ENCODE measurements around the gene NFYC.

NFYC gene

DNA sequence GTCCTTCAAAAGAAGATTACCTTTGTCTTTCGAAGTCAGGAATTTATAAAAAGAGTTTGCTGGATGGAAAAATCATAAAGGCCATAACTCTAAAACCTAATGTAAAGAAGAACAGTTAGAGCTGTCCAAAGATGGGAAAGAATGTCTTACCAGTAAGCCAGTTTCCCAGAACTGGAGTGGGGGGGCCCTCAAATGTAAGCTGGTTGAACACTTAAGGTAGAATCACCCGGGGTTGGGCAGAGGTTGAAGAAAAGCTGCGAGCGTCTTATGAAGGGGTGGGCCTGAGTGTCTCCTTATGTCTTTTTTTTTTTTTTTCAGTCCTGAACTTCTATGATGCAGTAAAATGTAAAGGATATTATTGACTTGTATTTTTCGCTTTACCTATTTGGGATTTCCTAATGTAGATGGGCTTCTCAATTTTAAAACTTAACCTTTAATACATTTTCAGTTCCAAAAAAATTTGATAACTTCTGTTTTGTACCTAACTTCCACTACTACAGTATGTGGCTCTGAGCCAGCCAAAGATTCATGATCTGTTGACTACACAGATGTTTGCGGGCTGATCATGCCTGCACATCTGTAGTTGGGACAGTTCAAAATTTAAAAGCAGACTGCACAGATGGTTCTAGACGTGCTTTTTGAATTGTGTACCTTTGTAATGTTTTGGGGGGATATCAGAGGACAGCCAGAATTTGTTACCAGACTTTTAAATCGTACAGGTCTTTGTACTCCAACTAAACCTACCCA, 43.6 kb downstream of the NFYC start (continued):
- TF ChIP-seq ZFHX2 (tag by site-specific recombination; conservative IDR thresholded peaks at IDR 0.05): no peak

GRCh38 chr1:40736085-40736531, 44.6 kb downstream of the NFYC start:
- H3K4me3 ChIP-seq (ENCODE audit: low read depth, low read length): no peak overlapping the region
- no peaks in the 10 kb centered on the region for H3K9me3 ChIP-seq (ENCODE audit: control insufficient read depth, insufficient read depth, low read depth, low read length)
- H3K36me3 ChIP-seq (ENCODE audit: control insufficient read depth in 2 of 2, insufficient read depth in 1 of 2, low read length in 2 of 2): peaks cover 0 to 29% of the 10 kb centered on the region in 2 experiments; a peak in 2 of 3 replicates
- POLR2A ChIA-PET: no interaction called here
- no peak overlapping the region for H3K27ac ChIP-seq (ENCODE audit: extremely low read depth, low read depth, low read length)
- CTCF ChIA-PET: no interaction called here
- H3K4me1 ChIP-seq (ENCODE audit: control insufficient read depth, insufficient read depth, low read length): peaks cover 4% of the 10 kb centered on the region; the same call in 1 of the 2 replicates
- TF ChIP-seq MEIS1 (CRISPR knock-in tag; IDR thresholded peaks at IDR 0.05; ENCODE audit: borderline replicate concordance) (no peak), ZNF324 (tag by site-specific recombination; IDR thresholded peaks at IDR 0.05) (no peak), ZNF48 (tag by site-specific recombination; IDR thresholded peaks at IDR 0.05) (no peak), ZFP69B (tag by site-specific recombination; IDR thresholded peaks at IDR 0.05) (no peak), ZNF561 (tag by site-specific recombination; IDR thresholded peaks at IDR 0.05; ENCODE audit: borderline replicate concordance) (no peak), ZNF133 (tag by site-specific recombination; IDR thresholded peaks at IDR 0.05) (no peak), WT1 (tag by site-specific recombination; IDR thresholded peaks at IDR 0.05) (no peak), ZNF449 (tag by site-specific recombination; IDR thresholded peaks at IDR 0.05) (no peak), ZNF112 (tag by site-specific recombination; IDR thresholded peaks at IDR 0.05) (no peak), ZBTB1 (tag by site-specific recombination; IDR thresholded peaks at IDR 0.05) (no peak), PRDM2 (tag by site-specific recombination; IDR thresholded peaks at IDR 0.05; ENCODE audit: borderline replicate concordance) (no peak), ZNF785 (tag by site-specific recombination; IDR thresholded peaks at IDR 0.05) (no peak), ZNF558 (tag by site-specific recombination; IDR thresholded peaks at IDR 0.05) (peak; percentile 40; the same call in 1 of the 2 replicates), ZFP3 (tag by site-specific recombination; IDR thresholded peaks at IDR 0.05; ENCODE audit: low read depth) (no peak), FEZF1 (tag by site-specific recombination; IDR thresholded peaks at IDR 0.05) (no peak), ZNF530 (tag by site-specific recombination; IDR thresholded peaks at IDR 0.05; ENCODE audit: low read depth) (no peak), ZSCAN18 (tag by site-specific recombination; IDR thresholded peaks at IDR 0.05) (no peak), ZNF707 (tag by site-specific recombination; IDR thresholded peaks at IDR 0.05) (no peak), ZBTB21 (tag by site-specific recombination; IDR thresholded peaks at IDR 0.05) (0 out of 2 replicates have a peak, but pooled peaks have one; percentile 53), ZNF560 (tag by site-specific recombination; IDR thresholded peaks at IDR 0.05; ENCODE audit: borderline replicate concordance) (no peak), ZEB2 (tag by site-specific recombination; IDR thresholded peaks at IDR 0.05) (no peak; the same call in 1 of the 2 replicates), ZNF366 (tag by site-specific recombination; conservative IDR thresholded peaks at IDR 0.05) (peak; percentile 85)
- TF ChIP-seq, protein P1, sequence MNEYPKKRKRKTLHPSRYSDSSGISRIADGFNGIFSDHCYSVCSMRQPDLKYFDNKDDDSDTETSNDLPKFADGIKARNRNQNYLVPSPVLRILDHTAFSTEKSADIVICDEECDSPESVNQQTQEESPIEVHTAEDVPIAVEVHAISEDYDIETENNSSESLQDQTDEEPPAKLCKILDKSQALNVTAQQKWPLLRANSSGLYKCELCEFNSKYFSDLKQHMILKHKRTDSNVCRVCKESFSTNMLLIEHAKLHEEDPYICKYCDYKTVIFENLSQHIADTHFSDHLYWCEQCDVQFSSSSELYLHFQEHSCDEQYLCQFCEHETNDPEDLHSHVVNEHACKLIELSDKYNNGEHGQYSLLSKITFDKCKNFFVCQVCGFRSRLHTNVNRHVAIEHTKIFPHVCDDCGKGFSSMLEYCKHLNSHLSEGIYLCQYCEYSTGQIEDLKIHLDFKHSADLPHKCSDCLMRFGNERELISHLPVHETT (tag by site-specific recombination; IDR thresholded peaks at IDR 0.05): peak; percentile 71; the same call in 1 of the 2 replicates
- TF ChIP-seq, protein P2, sequence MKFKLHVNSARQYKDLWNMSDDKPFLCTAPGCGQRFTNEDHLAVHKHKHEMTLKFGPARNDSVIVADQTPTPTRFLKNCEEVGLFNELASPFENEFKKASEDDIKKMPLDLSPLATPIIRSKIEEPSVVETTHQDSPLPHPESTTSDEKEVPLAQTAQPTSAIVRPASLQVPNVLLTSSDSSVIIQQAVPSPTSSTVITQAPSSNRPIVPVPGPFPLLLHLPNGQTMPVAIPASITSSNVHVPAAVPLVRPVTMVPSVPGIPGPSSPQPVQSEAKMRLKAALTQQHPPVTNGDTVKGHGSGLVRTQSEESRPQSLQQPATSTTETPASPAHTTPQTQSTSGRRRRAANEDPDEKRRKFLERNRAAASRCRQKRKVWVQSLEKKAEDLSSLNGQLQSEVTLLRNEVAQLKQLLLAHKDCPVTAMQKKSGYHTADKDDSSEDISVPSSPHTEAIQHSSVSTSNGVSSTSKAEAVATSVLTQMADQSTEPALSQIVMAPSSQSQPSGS (tag by site-specific recombination; IDR thresholded peaks at IDR 0.05; ENCODE audit: low read depth): peak; percentile 93

Data from HEK293 (cell line).